Right lung (tissue), 5 donors: Measurements from ENCODE around the gene SNAI1. TPM values are rescaled to one million over a fixed set of nuclear protein-coding genes. Genes with fewer than 3 reads are reported as not detected.
"Not testable (repeated sequence)": the region's sequence is repeated elsewhere in the genome, so short reads cannot be mapped to it uniquely, and the experiment has no call there.

Experiments
- DNase-seq, 2 donors: peaks; one replicate each; pipeline ENCODE4 v3.0.0-alpha.2; 2013
- polyA plus RNA-seq, 5 donors: library from polyadenylated mRNA; unstranded; fragments of 120-200 nt; gene quantifications; one replicate each; pipeline versions ENCODE4 v1.2.1 to v1.2.3, GENCODE V29; 2013; ENCODE audit warnings: inconsistent platforms in 1 of 5, low replicate concordance in 1 of 5; ENCODE audit not compliant: insufficient read length in 5 of 5, insufficient read depth in 1 of 5

The SNAI1 gene
- polyA plus RNA-seq, 5 donors, result 7.7 to 11.8 (median 8.7) TPM

- no peak for DNase-seq
Observed at GRCh38 chr20:50009521-50010454, 27.0 kb downstream of the SNAI1 start.

GRCh38 chr20:50011597-50011996 lies 28.8 kb downstream of the SNAI1 start:
- not testable (repeated sequence) for DNase-seq

GRCh38 chr20:50012282-50013263 lies 29.8 kb downstream of the SNAI1 start:
- DNase-seq, result no peak

- no peak for DNase-seq
Observed at GRCh38 chr20:50013976-50014375, 31.2 kb downstream of the SNAI1 start.

- DNase-seq, result peak; percentile 69 to 71
Observed at GRCh38 chr20:50014570-50015562, 32.1 kb downstream of the SNAI1 start.

- no peak for DNase-seq
Observed at GRCh38 chr20:50015636-50015992, 32.8 kb downstream of the SNAI1 start.

GRCh38 chr20:50015993-50016770 lies 33.4 kb downstream of the SNAI1 start:
- DNase-seq, result no peak

- DNase-seq, result no peak
Observed at GRCh38 chr20:50017160-50017559, 34.4 kb downstream of the SNAI1 start.

GRCh38 chr20:50017576-50018248 lies 34.9 kb downstream of the SNAI1 start:
- DNase-seq, result no peak

- no peak for DNase-seq
Observed at GRCh38 chr20:50019466-50020256, 36.9 kb downstream of the SNAI1 start.

- no peak for DNase-seq
Observed at GRCh38 chr20:50020288-50020687, 37.5 kb downstream of the SNAI1 start.

GRCh38 chr20:50022676-50023075 lies 39.9 kb downstream of the SNAI1 start:
- DNase-seq, result no peak

- DNase-seq, result no peak
Observed at GRCh38 chr20:50023116-50023805, 40.5 kb downstream of the SNAI1 start.

- no peak for DNase-seq
Observed at GRCh38 chr20:50026746-50027575, 44.2 kb downstream of the SNAI1 start.

- DNase-seq, result peak in 1 of 2 donors; percentile 37
Observed at GRCh38 chr20:50027611-50028105, 44.9 kb downstream of the SNAI1 start.

GRCh38 chr20:50029083-50029696 lies 46.4 kb downstream of the SNAI1 start:
- DNase-seq, result no peak
